OCI-LY3 (cell line): ENCODE data around the gene PKP4.

ENCODE experiments used
- H2AFZ ChIP-seq: fragments of 200-600, 300-600 bp; shearing (Covaris generic); 2 replicates; pipeline ENCODE4 v1.6.0; 2014; ENCODE audit warnings: antibody characterized with exemption, low read depth, low read length
- H3K27ac ChIP-seq: fragments of 200-600, 300-600 bp; sonication (generic); 2 replicates; pipeline ENCODE4 v1.5.1; 2014; ENCODE audit warnings: mild to moderate bottlenecking, low read length, moderate library complexity, mixed read lengths
- H3K27me3 ChIP-seq: fragments of 200-600, 300-600 bp; sonication (generic); 2 replicates; pipeline ENCODE4 v1.6.1; 2014; ENCODE audit warnings: low read depth, low read length, mixed read lengths
- H3K36me3 ChIP-seq: fragments of 200-600, 300-600 bp; sonication (generic); replicated peaks from 2 replicates; pipeline ENCODE3; 2014; ENCODE audit warnings: low read depth, low read length, mixed read lengths
- H3K4me1 ChIP-seq: fragments of 300-600, 200-600 bp; sonication (generic); 2 replicates; pipeline ENCODE4 v1.6.1; 2014; ENCODE audit warnings: low read length, mixed read lengths
- H3K4me2 ChIP-seq: fragments of 200-600, 300-600 bp; sonication (generic); 2 replicates; pipeline ENCODE4 v1.6.1; 2014; ENCODE audit warnings: low read length, mixed read lengths
- H3K4me3 ChIP-seq: fragments of 300-600, 200-600 bp; sonication (generic); 2 replicates; pipeline ENCODE4 v1.5.1; 2014; ENCODE audit warnings: antibody characterized with exemption, mild to moderate bottlenecking, low read length, moderate library complexity
- H3K79me2 ChIP-seq: fragments of 300-600, 200-600 bp; shearing (Covaris generic); 2 replicates; pipeline ENCODE4 v1.6.1; 2014; ENCODE audit warnings: mild to moderate bottlenecking, low read length, mixed read lengths
- H3K9ac ChIP-seq: fragments of 300-600, 200-600 bp; shearing (Covaris generic); 2 replicates; pipeline ENCODE4 v1.6.0; 2014; ENCODE audit warnings: mild to moderate bottlenecking, low read length, moderate library complexity
- H3K9me3 ChIP-seq: fragments of 200-600, 300-600 bp; shearing (Covaris generic); 2 replicates; pipeline ENCODE4 v1.6.1; 2014; ENCODE audit warnings: low read length, mixed read lengths; ENCODE audit not compliant: insufficient read depth
- H4K20me1 ChIP-seq: fragments of 200-600, 300-600 bp; sonication (generic); 2 replicates; pipeline ENCODE4 v1.6.1; 2016; ENCODE audit warnings: low read length, mixed read lengths; ENCODE audit not compliant: insufficient read depth
- CTCF ChIP-seq: fragments of 200-600, 300-600 bp; sonication (generic); IDR thresholded peaks from 2 replicates; pipeline ENCODE4 v1.5.1; 2014; ENCODE audit warnings: antibody characterized with exemption, low read length, low read depth
- EZH2phosphoT487 ChIP-seq: fragments of 200-600 bp; shearing (Covaris generic); IDR thresholded peaks from 2 replicates; pipeline ENCODE4 v1.6.1; 2018; ENCODE audit warnings: antibody characterized with exemption, mixed run types, low read depth

Gene PKP4

GRCh38 chr2:158676696-158677095 is 219.9 kb downstream of the PKP4 start:
- H3K4me2 ChIP-seq: no peak overlapping the region
- H3K27ac ChIP-seq: no peak overlapping the region
- H3K79me2 ChIP-seq: no peaks in the 10 kb centered on the region
- peaks cover 14% of the 10 kb centered on the region for H3K36me3 ChIP-seq
- no peak overlapping the region for H2AFZ ChIP-seq
- H3K27me3 ChIP-seq: no peaks in the 10 kb centered on the region
- H3K9ac ChIP-seq: no peak overlapping the region
- TF ChIP-seq EZH2phosphoT487 (no peak), CTCF (no peak)
- no peaks in the 10 kb centered on the region for H4K20me1 ChIP-seq
- no peaks in the 10 kb centered on the region for H3K4me1 ChIP-seq
- no peaks in the 10 kb centered on the region for H3K9me3 ChIP-seq
- no peak overlapping the region for H3K4me3 ChIP-seq

- Histone ChIP-seq H3K9ac (no peak overlapping the region), H3K36me3 (peaks cover 14% of the 10 kb centered on the region), H3K4me1 (no peaks in the 10 kb centered on the region), H3K4me2 (no peak overlapping the region), H2AFZ (no peak overlapping the region), H3K27ac (no peak overlapping the region), H4K20me1 (no peaks in the 10 kb centered on the region), H3K9me3 (no peaks in the 10 kb centered on the region), H3K4me3 (no peak overlapping the region), H3K79me2 (no peaks in the 10 kb centered on the region), H3K27me3 (no peaks in the 10 kb centered on the region)
- TF ChIP-seq CTCF (no peak), EZH2phosphoT487 (no peak)
Observed at GRCh38 chr2:158677542-158677941, 220.8 kb downstream of the PKP4 start.

- Histone ChIP-seq H3K9ac (no peak overlapping the region), H3K27me3 (no peaks in the 10 kb centered on the region), H3K36me3 (peaks cover 7% of the 10 kb centered on the region), H3K4me1 (no peaks in the 10 kb centered on the region), H3K4me2 (no peak overlapping the region), H3K9me3 (no peaks in the 10 kb centered on the region), H3K79me2 (no peaks in the 10 kb centered on the region), H4K20me1 (no peaks in the 10 kb centered on the region), H2AFZ (no peak overlapping the region), H3K4me3 (no peak overlapping the region), H3K27ac (no peak overlapping the region)
- TF ChIP-seq CTCF (no peak), EZH2phosphoT487 (no peak)
Observed at GRCh38 chr2:158681816-158682215, 225.1 kb downstream of the PKP4 start.

GRCh38 chr2:158685646-158686045 is 228.9 kb downstream of the PKP4 start:
- Histone ChIP-seq H3K79me2 (no peaks in the 10 kb centered on the region), H3K4me1 (no peaks in the 10 kb centered on the region), H4K20me1 (no peaks in the 10 kb centered on the region), H2AFZ (no peak overlapping the region), H3K27me3 (no peaks in the 10 kb centered on the region), H3K36me3 (peaks cover 4% of the 10 kb centered on the region), H3K27ac (no peak overlapping the region), H3K9ac (no peak overlapping the region), H3K4me3 (no peak overlapping the region), H3K4me2 (no peak overlapping the region), H3K9me3 (no peaks in the 10 kb centered on the region)
- TF ChIP-seq CTCF (no peak), EZH2phosphoT487 (no peak)
